B cell (primary cell): ENCODE results near the gene HTR6. TPM values are rescaled to one million over a fixed set of nuclear protein-coding genes. Genes with fewer than 3 reads are reported as not detected.

Source experiments
- ATAC-seq: fragments of 200-7000 bp; cut with Tn5 transposase; one replicate; pipeline ENCODE4 v1.10.0; 2021; ENCODE audit warnings: low read depth, mild to moderate bottlenecking, moderate number of reproducible peaks, moderate library complexity
- CTCF ChIA-PET: fragments of 350-600 bp; sonication (Branson Sonifier 250); formaldehyde crosslinking; loops from one replicate; lab custom pipeline; 2021; ENCODE audit warnings: antibody characterized with exemption, inconsistent platforms; lab: Charles Lee
- POLR2A ChIA-PET: fragments of 350-600 bp; sonication (Branson Sonifier 250); formaldehyde crosslinking; loops from one replicate; lab custom pipeline; 2021; ENCODE audit warnings: antibody characterized with exemption; lab: Charles Lee
- DNase-seq: peaks from one replicate; pipeline ENCODE4 v3.0.0; 2013
- H2AFZ ChIP-seq: 2 replicates; pipeline ENCODE4 v1.6.1; 2012; ENCODE audit warnings: mild to moderate bottlenecking, low read depth, low read length; ENCODE audit not compliant: insufficient read depth, poor library complexity, severe bottlenecking
- H3K27ac ChIP-seq, 2 donors: 1 replicate in 1 of 2; 2 replicates in 1 of 2; pipeline ENCODE4 v1.5.1; 2012 to 2013; ENCODE audit warnings: low read length in 2 of 2, mild to moderate bottlenecking in 2 of 2, moderate library complexity in 1 of 2
- H3K27me3 ChIP-seq, 4 experiments: fragments of 200-600 bp in 1 of 4; sonication (generic) in 1 of 4; replicated peaks in 1 of 4; 1 replicate in 2 of 4; 2 replicates in 2 of 4; pipeline versions ENCODE4 v1.6.1 to v1.7.0; 2013 to 2016; ENCODE audit warnings: low read length in 3 of 4, mild to moderate bottlenecking in 2 of 4, mixed read lengths in 1 of 4, moderate library complexity in 1 of 4; ENCODE audit not compliant: insufficient read depth in 4 of 4, control insufficient read depth in 3 of 4; ENCODE audit errors: control extremely low read depth in 1 of 4
- H3K36me3 ChIP-seq, 2 experiments: replicated peaks in 1 of 2; 1 replicate in 1 of 2; 2 replicates in 1 of 2; pipeline versions ENCODE4 v1.6.1 to v1.7.1; 2013; ENCODE audit warnings: low read length in 1 of 2; ENCODE audit not compliant: insufficient read depth in 2 of 2, control insufficient read depth in 1 of 2; ENCODE audit errors: control extremely low read depth in 1 of 2, extremely low read depth in 1 of 2
- H3K4me1 ChIP-seq, 2 donors: fragments of 200-600 bp in 1 of 2; sonication (generic) in 1 of 2; 1 replicate in 1 of 2; 2 replicates in 1 of 2; pipeline versions ENCODE4 v1.5.1 to v1.6.1; 2013 to 2017; ENCODE audit warnings: low read length in 2 of 2; ENCODE audit not compliant: control insufficient read depth in 2 of 2, insufficient read depth in 2 of 2
- H3K4me2 ChIP-seq: replicated peaks from 2 replicates; pipeline ENCODE3; 2012; ENCODE audit warnings: mild to moderate bottlenecking, low read depth, low read length; ENCODE audit not compliant: poor library complexity, severe bottlenecking
- H3K4me3 ChIP-seq, 5 experiments: fragments of 200-600 bp in 1 of 5; sonication (generic) in 1 of 5; 1 replicate in 3 of 5; 2 replicates in 2 of 5; pipeline versions ENCODE4 v1.5.1 to v1.7.0; 2011 to 2016; ENCODE audit warnings: low read length in 4 of 5, mild to moderate bottlenecking in 4 of 5, low read depth in 2 of 5, control low read depth in 1 of 5, moderate library complexity in 1 of 5; ENCODE audit not compliant: insufficient read depth in 1 of 5; ENCODE audit errors: control extremely low read depth in 1 of 5, extremely low read depth in 1 of 5
- H3K79me2 ChIP-seq: fragments of 200-600 bp; sonication (generic); one replicate; pipeline ENCODE4 v1.6.0; 2016; ENCODE audit warnings: low read length; ENCODE audit not compliant: control insufficient read depth, insufficient read depth
- H3K9ac ChIP-seq: fragments of 200-600 bp; sonication (generic); 2 replicates; pipeline ENCODE4 v1.6.1; 2017; ENCODE audit warnings: mild to moderate bottlenecking, low read length, moderate library complexity
- H3K9me3 ChIP-seq, 3 donors: one replicate each; pipeline versions ENCODE4 v1.6.1 to v1.7.1; 2013; ENCODE audit warnings: low read length in 2 of 3; ENCODE audit not compliant: control insufficient read depth in 2 of 3, insufficient read depth in 1 of 3; ENCODE audit errors: control extremely low read depth in 1 of 3
- H4K20me1 ChIP-seq: 2 replicates; pipeline ENCODE4 v1.6.0; 2012; ENCODE audit warnings: mild to moderate bottlenecking, low read length; ENCODE audit not compliant: insufficient read depth, control insufficient read depth, poor library complexity, severe bottlenecking
- H3K27ac Mint-ChIP-seq: one replicate; pipeline ENCODE4 v1.8.0; 2021; ENCODE audit warnings: mixed read lengths
- H3K27me3 Mint-ChIP-seq: one replicate; pipeline ENCODE4 v1.8.0; 2021; ENCODE audit warnings: mixed read lengths
- H3K4me1 Mint-ChIP-seq: one replicate; pipeline ENCODE4 v1.8.0; 2021; ENCODE audit warnings: mixed read lengths
- H3K4me3 Mint-ChIP-seq: one replicate; pipeline ENCODE4 v1.8.0; 2021; ENCODE audit warnings: mixed read lengths
- H3K9me3 Mint-ChIP-seq: one replicate; pipeline ENCODE4 v1.8.0; 2022; ENCODE audit warnings: mixed read lengths; ENCODE audit not compliant: insufficient read depth
- CTCF ChIP-seq: fragments of 200-600 bp; IDR thresholded peaks from one replicate; pipeline ENCODE4 v1.8.0; 2022; ENCODE audit warnings: antibody characterized with exemption, mild to moderate bottlenecking
- EZH2 ChIP-seq: IDR thresholded peaks from 2 replicates; pipeline ENCODE4 v1.6.1; 2012; ENCODE audit warnings: borderline replicate concordance, low read depth, mild to moderate bottlenecking, moderate library complexity, low read length; ENCODE audit not compliant: insufficient read depth, poor library complexity, severe bottlenecking
- WGBS: methylation state at CpG from one replicate; pipeline ENCODE4 v1.1.5; 2013; ENCODE audit warnings: missing lambda C conversion rate; ENCODE audit not compliant: insufficient coverage; 5-methylcytosine and 5-hydroxymethylcytosine counted together
- intact Hi-C: fragments of 100-400 bp; cut with micrococcal nuclease; formaldehyde crosslinking; loops from one replicate; pipeline ENCODE4 v1.10.0; 2022
- polyA plus RNA-seq: library from polyadenylated mRNA; depleted of rRNA; stranded (reverse); fragments of >200 nt; gene quantifications from 2 replicates; pipeline ENCODE4 v1.2.3, GENCODE V29; 2012
- total RNA-seq, 2 donors: library from RNA; stranded (reverse); fragments of 120-200 nt in 1 of 2; gene quantifications; 1 replicate in 1 of 2; 2 replicates in 1 of 2; pipeline versions ENCODE4 v1.2.3 to v1.2.4, GENCODE V29; 2013 to 2022

The HTR6 gene
- total and polyA plus RNA-seq, 2 donors (not counting 1 experiment from before 2014, with no cell fraction given) = not detected

- Histone ChIP-seq H3K36me3 (no peaks in the 10 kb centered on the region), H3K9ac (no peak overlapping the region), H3K27me3 (peaks cover 0 to 9% (median 0%) of the 10 kb centered on the region in 4 experiments), H3K9me3 (peaks cover 0 to 5% (median 0%) of the 10 kb centered on the region in 3 donors), H4K20me1 (no peaks in the 10 kb centered on the region), H3K4me1 (peaks cover 4 to 11% of the 10 kb centered on the region in 2 donors), H2AFZ (no peak overlapping the region), H3K4me2 (no peak overlapping the region), H3K27ac (no peak overlapping the region), H3K4me3 (no peak overlapping the region), H3K79me2 (no peaks in the 10 kb centered on the region)
- CTCF ChIA-PET = interaction anchor here (1.0 to 1.5 kb wide), 4 partner anchors 28 to 314 kb away, joined by 3 to 4 read pairs (median 3); no protein-coding TSS in a partner anchor
- Mint-ChIP-seq H3K27ac (no peak overlapping the region), H3K4me1 (peaks cover 4% of the 10 kb centered on the region), H3K4me3 (no peak overlapping the region), H3K9me3 (no peaks in the 10 kb centered on the region), H3K27me3 (peaks cover 18% of the 10 kb centered on the region)
- TF ChIP-seq CTCF (no peak), EZH2 (no peak)
- POLR2A ChIA-PET = no interaction called here
- no peak for ATAC-seq
- no peak for DNase-seq
- 91% methylated on average over 11 of the region's 15 CpGs for WGBS
- intact Hi-C loops = loop anchor here (5.0 kb wide), 1 partner anchor 168 kb away; the partner anchor contains the start of gene CAPZB
Observed at GRCh38 chr1:19654886-19655717, 9.6 kb upstream of the HTR6 start.

GRCh38 chr1:19655718-19656080 is 9.0 kb upstream of the HTR6 start:
- ChIA-PET CTCF (interaction anchor here (1.1 kb wide), 1 partner anchor 312 kb away, joined by 4 read pairs; no protein-coding TSS in a partner anchor), POLR2A (no interaction called here)
- peaks cover 4% of the 10 kb centered on the region for H3K4me1 Mint-ChIP-seq
- Histone ChIP-seq H3K79me2 (no peaks in the 10 kb centered on the region), H3K27me3 (peaks cover 0 to 5% (median 0%) of the 10 kb centered on the region in 4 experiments), H3K4me3 (no peak overlapping the region), H3K9ac (no peak overlapping the region), H3K4me1 (peaks cover 4 to 11% of the 10 kb centered on the region in 2 donors), H3K9me3 (peaks cover 0 to 5% (median 0%) of the 10 kb centered on the region in 3 donors), H3K27ac (no peak overlapping the region), H2AFZ (no peak overlapping the region), H3K36me3 (no peaks in the 10 kb centered on the region), H3K4me2 (no peak overlapping the region), H4K20me1 (no peaks in the 10 kb centered on the region)
- ATAC-seq = no peak
- H3K9me3 Mint-ChIP-seq = no peaks in the 10 kb centered on the region
- H3K4me3 Mint-ChIP-seq = no peak overlapping the region
- DNase-seq = no peak
- H3K27me3 Mint-ChIP-seq = peaks cover 23% of the 10 kb centered on the region
- intact Hi-C loops = no loop called here
- 97% methylated on average over 8 of the region's 8 CpGs for WGBS
- TF ChIP-seq EZH2 = no peak
- TF ChIP-seq CTCF = no peak
- H3K27ac Mint-ChIP-seq = no peak overlapping the region
